Measurements from ENCODE around the gene TMEM91.

DNA sequence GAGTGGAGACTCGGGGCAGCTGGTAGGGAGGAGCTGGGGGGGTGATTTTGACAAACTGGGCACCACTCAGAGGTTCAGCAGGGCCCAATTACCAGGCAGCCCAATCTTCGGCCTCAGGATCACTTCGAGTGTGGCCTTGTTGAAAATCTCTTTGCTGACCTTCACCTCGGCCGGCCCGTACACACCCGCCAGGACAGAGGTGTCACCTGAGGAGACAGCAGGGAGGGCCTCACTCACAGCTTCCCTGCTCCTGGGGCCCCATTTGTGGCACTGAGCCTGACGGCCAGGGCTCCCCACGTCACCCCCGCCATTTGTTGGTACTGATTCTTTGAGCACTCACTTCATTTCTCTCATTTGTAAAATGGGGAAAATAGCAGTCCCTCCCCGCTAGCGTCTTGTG, 16.4 kb downstream of the TMEM91 start:
- TF ChIP-seq, protein P1, sequence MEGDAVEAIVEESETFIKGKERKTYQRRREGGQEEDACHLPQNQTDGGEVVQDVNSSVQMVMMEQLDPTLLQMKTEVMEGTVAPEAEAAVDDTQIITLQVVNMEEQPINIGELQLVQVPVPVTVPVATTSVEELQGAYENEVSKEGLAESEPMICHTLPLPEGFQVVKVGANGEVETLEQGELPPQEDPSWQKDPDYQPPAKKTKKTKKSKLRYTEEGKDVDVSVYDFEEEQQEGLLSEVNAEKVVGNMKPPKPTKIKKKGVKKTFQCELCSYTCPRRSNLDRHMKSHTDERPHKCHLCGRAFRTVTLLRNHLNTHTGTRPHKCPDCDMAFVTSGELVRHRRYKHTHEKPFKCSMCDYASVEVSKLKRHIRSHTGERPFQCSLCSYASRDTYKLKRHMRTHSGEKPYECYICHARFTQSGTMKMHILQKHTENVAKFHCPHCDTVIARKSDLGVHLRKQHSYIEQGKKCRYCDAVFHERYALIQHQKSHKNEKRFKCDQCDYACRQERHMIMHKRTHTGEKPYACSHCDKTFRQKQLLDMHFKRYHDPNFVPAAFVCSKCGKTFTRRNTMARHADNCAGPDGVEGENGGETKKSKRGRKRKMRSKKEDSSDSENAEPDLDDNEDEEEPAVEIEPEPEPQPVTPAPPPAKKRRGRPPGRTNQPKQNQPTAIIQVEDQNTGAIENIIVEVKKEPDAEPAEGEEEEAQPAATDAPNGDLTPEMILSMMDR (IDR thresholded peaks at IDR 0.05; ENCODE audit: poor library complexity, severe bottlenecking) = no peak
- no peak for TF ChIP-seq TAF1 (IDR thresholded peaks at IDR 0.05; ENCODE audit: low read depth)

Measured in neural cell (in vitro differentiated cells).